ENCODE data around the gene GABPB1. TPM values are rescaled to one million over a fixed set of nuclear protein-coding genes. Genes with fewer than 3 reads are reported as not detected.
A peak's percentile ranks its signal among the peaks of the same experiment; 100 is the strongest.
"Not testable (repeated sequence)": the region's sequence is repeated elsewhere in the genome, so short reads cannot be mapped to it uniquely, and the experiment has no call there.

Gene GABPB1
- 10 to 100 TPM; 11.4 to 17.5 (median 14.6) TPM for total RNA-seq
- polyA plus RNA-seq, result 1 to 10 TPM; 5.4 to 8.4 (median 7.6) TPM

DNA sequence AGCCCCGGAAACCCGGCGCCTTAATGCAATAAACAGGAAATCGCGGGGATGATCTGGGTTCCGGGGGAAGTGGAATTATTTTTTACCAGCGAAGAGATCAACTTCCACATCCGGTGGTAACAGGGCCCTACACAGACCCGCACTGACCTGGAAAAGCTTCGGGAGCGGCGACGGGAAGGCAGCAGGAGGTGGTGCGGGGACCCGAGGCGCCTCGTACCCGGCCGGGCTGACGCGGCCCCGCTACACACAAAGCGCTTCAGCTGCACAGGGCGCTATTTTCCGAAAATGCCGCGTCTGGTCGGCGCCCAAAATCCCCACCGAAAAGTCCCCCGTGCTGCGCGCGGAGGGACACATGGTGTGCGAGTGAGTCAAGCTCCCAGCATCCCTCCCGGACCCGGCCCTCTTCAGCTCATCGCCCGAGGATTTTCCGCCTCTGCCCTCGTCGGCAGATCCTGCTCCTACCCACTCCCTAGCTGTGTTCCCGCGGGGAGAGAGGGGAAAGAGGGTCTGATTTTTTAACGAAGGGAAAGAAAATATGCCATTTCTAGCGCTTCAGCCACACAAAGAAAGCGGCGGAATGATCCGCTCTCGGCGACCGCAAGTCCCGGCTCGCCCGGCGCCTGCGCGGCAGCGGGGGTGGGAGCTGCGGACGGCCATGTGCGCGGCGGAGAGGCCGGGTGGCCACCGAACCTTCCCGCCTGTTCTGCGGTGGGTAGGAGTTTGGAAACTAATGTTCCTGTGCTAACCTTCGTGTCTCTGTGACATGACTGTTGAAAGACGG lies at the start of gene GABPB1:
TSS of gene GABPB1 (minus strand) at position 361 of the 781 bp plus-strand sequence. CDS start 45,400 bp downstream, outside the sequence.
- H3K9me3 ChIP-seq, result no peaks in the 10 kb centered on the region
- H3K4me3 ChIP-seq, result peak within 1 kb of the TSS; percentile 82 to 95 (median 93)
- peak within 1 kb of the TSS; percentile 95 to 100 (median 98) for H3K27ac ChIP-seq
- intact Hi-C loops (cut with DNase I), result loop anchor here (2.0 to 10.0 kb wide), 6 partner anchors 70 to 1310 kb away; partner anchors contain the start of genes AP4E1, COPS2, SECISBP2L and SPPL2A
- H3K27me3 ChIP-seq, result no peaks in the 10 kb centered on the region
- peak; percentile 92 for DNase-seq
- WGBS, 2 donors, result 0 to 1% methylated on average over 70 of the region's 70 CpGs
- H3K36me3 ChIP-seq, result peaks cover 0 to 9% (median 0%) of the 10 kb centered on the region in 4 donors
- peaks cover 0 to 49% (median 45%) of the 10 kb centered on the region in 4 donors for H3K4me1 ChIP-seq
- TF ChIP-seq, protein P1, sequence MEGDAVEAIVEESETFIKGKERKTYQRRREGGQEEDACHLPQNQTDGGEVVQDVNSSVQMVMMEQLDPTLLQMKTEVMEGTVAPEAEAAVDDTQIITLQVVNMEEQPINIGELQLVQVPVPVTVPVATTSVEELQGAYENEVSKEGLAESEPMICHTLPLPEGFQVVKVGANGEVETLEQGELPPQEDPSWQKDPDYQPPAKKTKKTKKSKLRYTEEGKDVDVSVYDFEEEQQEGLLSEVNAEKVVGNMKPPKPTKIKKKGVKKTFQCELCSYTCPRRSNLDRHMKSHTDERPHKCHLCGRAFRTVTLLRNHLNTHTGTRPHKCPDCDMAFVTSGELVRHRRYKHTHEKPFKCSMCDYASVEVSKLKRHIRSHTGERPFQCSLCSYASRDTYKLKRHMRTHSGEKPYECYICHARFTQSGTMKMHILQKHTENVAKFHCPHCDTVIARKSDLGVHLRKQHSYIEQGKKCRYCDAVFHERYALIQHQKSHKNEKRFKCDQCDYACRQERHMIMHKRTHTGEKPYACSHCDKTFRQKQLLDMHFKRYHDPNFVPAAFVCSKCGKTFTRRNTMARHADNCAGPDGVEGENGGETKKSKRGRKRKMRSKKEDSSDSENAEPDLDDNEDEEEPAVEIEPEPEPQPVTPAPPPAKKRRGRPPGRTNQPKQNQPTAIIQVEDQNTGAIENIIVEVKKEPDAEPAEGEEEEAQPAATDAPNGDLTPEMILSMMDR (IDR thresholded peaks at IDR 0.05), result no peak
- TF ChIP-seq POLR2AphosphoS5 (IDR thresholded peaks at IDR 0.05) (peak; percentile 40 to 81 (median 72)), POLR2A (IDR thresholded peaks at IDR 0.05) (peak; percentile 48 to 53)

DNA sequence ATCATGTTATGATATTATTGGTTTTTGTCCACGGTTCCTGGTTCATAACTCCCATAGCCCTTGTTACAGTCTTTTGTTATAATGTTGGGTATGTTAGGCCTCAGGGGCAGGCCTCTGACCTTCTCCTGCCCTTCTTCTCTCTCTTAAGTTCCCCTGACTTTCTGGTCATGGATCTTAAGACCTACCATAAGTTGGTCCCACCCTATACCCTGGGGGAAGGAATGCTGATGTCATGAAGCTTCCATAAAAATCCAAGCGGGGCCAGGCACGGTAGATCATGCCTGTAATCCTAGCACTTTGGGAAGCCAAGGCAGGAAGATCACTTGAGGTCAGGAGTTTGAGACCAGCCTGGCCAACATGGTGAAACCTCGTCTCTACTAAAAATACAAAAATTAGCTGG lies 36.6 kb upstream of the GABPB1 start:
- H3K27ac ChIP-seq; DNase-seq; H3K9me3 ChIP-seq; H3K27me3 ChIP-seq; intact Hi-C loops (cut with DNase I); H3K4me1 ChIP-seq; H3K36me3 ChIP-seq; H3K4me3 ChIP-seq: not testable (repeated sequence)
- WGBS, 2 donors, result 86% methylated on average over 4 of the region's 4 CpGs

DNA sequence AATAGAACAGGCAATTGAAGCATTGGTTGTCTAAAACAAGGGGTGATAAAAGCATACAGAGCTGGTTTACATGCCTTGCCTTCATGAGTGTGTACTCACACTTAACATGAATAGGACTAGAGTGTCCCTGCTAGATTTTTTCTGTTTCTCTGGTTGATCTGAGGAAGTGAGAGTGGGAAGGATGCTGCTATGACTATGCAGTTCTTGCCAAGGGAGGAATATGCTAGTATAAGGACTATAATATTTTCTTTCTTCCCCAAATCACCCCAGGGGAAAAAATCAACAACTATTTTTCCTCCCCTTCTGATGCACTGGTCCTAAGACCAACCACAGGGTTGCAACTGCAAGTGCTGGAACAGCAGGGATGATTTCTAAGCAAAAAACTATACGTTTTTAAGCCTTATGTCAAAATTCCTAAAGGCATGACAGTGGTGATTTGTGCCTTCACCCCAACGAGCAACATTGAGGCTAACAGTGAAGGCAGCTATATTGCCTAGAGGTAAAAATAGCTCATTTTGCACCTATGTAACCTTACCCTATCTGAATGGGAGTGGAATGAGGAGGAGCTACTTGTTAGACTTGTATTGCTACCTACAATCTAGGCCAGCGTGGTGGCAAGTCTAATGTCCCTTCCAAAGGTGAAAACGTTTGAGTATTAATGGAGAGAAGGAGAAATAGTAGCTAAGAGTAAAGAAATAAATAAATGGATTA lies 35.7 kb upstream of the GABPB1 start:
- no peak for TF ChIP-seq POLR2AphosphoS5 (IDR thresholded peaks at IDR 0.05)
- no peak for TF ChIP-seq POLR2A (IDR thresholded peaks at IDR 0.05)
- TF ChIP-seq, protein P1 (IDR thresholded peaks at IDR 0.05), result no peak
- TF ChIP-seq EP300 (IDR thresholded peaks at IDR 0.05), result no peak
- no peaks in the 10 kb centered on the region for H3K27me3 ChIP-seq
- H3K9me3 ChIP-seq, result no peaks in the 10 kb centered on the region
- no peak overlapping the region for H3K27ac ChIP-seq
- intact Hi-C loops (cut with DNase I), result no loop called here
- H3K4me1 ChIP-seq, result no peaks in the 10 kb centered on the region
- 50 to 60% methylated on average over 4 of the region's 4 CpGs for WGBS, 2 donors
- H3K36me3 ChIP-seq, result no peaks in the 10 kb centered on the region
- no peak for DNase-seq
- H3K4me3 ChIP-seq, result no peak overlapping the region

DNA sequence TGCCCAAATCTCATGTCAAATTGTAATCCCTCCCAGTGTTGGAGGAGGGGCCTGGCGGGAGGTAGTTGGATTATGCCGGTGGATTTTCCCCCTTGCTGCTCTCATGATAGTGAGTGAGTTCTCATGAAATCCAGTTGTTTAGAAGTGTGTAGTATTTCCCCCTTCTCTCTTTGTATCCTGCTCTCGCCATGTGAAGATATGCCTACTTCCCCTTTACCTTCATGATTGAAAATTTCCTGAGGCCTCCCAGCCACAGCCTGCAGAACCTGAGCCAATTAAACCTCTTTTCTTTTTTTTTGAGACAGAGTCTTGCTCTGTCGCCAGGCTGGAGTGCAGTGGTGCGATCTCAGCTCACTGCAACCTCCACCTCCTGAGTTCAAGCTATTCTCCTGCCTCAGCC lies 27.4 kb upstream of the GABPB1 start:
- H3K27ac ChIP-seq; H3K4me1 ChIP-seq; DNase-seq; H3K36me3 ChIP-seq; intact Hi-C loops (cut with DNase I); H3K9me3 ChIP-seq; H3K27me3 ChIP-seq; H3K4me3 ChIP-seq: not testable (repeated sequence)
- WGBS, 2 donors, result 72 to 91% methylated on average over 5 of the region's 5 CpGs

DNA sequence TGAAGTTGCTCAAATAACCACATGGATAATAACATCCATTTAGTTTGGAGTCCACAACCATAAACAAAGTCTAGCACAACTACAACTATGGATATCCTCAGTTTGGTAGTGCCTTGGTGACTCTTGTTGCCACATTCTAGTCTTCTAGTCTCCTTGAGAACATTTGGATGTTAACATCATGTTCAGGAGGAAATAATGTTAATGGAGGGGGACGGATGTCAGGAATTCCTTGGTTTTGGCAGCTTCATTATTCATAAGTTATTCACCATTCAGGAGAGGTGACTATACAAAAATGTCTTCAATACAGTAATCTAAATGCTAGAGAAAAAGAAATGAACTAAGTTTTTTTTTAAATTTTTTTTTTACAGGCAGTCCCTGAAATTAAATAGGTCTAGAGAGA lies 26.4 kb upstream of the GABPB1 start:
- DNase-seq, result no peak
- intact Hi-C loops (cut with DNase I), result no loop called here
- Histone ChIP-seq H3K9me3 (no peaks in the 10 kb centered on the region), H3K27ac (no peak overlapping the region), H3K4me1 (no peaks in the 10 kb centered on the region), H3K4me3 (no peak overlapping the region), H3K36me3 (no peaks in the 10 kb centered on the region), H3K27me3 (no peaks in the 10 kb centered on the region)
- TF ChIP-seq EP300 (IDR thresholded peaks at IDR 0.05), result no peak
- TF ChIP-seq POLR2A (IDR thresholded peaks at IDR 0.05), result no peak
- TF ChIP-seq, protein P1 (IDR thresholded peaks at IDR 0.05), result no peak
- no peak for TF ChIP-seq POLR2AphosphoS5 (IDR thresholded peaks at IDR 0.05)
- WGBS, 2 donors, result 79 to 92% methylated on average over 1 of the region's 1 CpG
